Mammary epithelial cell (primary cell): ENCODE data around the gene BANP.
"Not testable (repeated sequence)": the region's sequence is repeated elsewhere in the genome, so short reads cannot be mapped to it uniquely, and the experiment has no call there.

ENCODE experiments used
- EZH2 ChIP-seq: IDR thresholded peaks from 2 replicates; pipeline ENCODE4 v1.6.1; 2012; ENCODE audit warnings: low read length, inconsistent platforms, borderline replicate concordance
- TF ChIP-seq, protein P1 (sequence below), 2 donors: IDR thresholded peaks in 1 of 2; conservative IDR thresholded peaks in 1 of 2; 2 replicates each; pipeline ENCODE4 v1.5.1; 2011 to 2012; ENCODE audit warnings: inconsistent platforms in 2 of 2, low read length in 2 of 2, mild to moderate bottlenecking in 2 of 2, control low read depth in 1 of 2, low read depth in 1 of 2; ENCODE audit not compliant: insufficient read depth in 1 of 2; ENCODE audit errors: extremely low read depth in 1 of 2

DNA sequence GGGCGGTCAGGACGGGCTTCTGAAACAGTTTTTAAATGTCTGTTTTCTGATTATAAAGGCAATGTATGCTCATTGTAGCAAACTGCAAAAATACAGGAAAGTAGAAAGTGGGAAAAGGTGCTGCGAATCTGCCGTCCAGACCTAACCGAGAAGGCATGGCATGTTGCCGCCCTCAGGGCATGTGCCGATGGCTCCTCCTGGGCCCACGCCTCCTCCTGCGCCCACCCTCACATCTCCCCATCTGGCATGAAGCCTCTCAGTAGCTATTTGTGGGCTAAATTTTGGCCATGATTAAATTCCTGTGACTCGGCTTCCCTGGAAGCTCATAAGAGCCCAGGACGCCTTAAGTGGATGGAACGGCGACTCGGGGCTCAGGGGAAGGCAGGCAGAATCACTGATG, 148.7 kb downstream of the BANP start:
- TF ChIP-seq, protein P1, sequence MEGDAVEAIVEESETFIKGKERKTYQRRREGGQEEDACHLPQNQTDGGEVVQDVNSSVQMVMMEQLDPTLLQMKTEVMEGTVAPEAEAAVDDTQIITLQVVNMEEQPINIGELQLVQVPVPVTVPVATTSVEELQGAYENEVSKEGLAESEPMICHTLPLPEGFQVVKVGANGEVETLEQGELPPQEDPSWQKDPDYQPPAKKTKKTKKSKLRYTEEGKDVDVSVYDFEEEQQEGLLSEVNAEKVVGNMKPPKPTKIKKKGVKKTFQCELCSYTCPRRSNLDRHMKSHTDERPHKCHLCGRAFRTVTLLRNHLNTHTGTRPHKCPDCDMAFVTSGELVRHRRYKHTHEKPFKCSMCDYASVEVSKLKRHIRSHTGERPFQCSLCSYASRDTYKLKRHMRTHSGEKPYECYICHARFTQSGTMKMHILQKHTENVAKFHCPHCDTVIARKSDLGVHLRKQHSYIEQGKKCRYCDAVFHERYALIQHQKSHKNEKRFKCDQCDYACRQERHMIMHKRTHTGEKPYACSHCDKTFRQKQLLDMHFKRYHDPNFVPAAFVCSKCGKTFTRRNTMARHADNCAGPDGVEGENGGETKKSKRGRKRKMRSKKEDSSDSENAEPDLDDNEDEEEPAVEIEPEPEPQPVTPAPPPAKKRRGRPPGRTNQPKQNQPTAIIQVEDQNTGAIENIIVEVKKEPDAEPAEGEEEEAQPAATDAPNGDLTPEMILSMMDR (conservative IDR thresholded peaks at IDR 0.05 in 1 of 2, IDR thresholded peaks at IDR 0.05 in 1 of 2; ENCODE audit: extremely low read depth in 1 of 2, insufficient read depth in 1 of 2, low read depth in 1 of 2, low read length in 2 of 2): not testable (repeated sequence)
- peak; percentile 41 for TF ChIP-seq EZH2
